CD4-positive, CD25-positive, alpha-beta regulatory T cell (primary cell): Measurements from ENCODE around the gene DBNDD1. TPM values are rescaled to one million over a fixed set of nuclear protein-coding genes. Genes with fewer than 3 reads are reported as not detected.
A peak's percentile ranks its signal among the peaks of the same experiment; 100 is the strongest.
"Not testable (repeated sequence)": the region's sequence is repeated elsewhere in the genome, so short reads cannot be mapped to it uniquely, and the experiment has no call there.

Source experiments
- ATAC-seq, 2 donors: fragments of 150-1000 bp; cut with Tn5 transposase; one replicate each; pipeline ENCODE4 v1.10.0; 2021; ENCODE audit warnings: low read depth in 2 of 2, moderate number of reproducible peaks in 2 of 2, moderate library complexity in 1 of 2
- DNase-seq, 3 donors: peaks; one replicate each; pipeline versions ENCODE4 v3.0.0 to v3.0.0-alpha.2; 2012 to 2022; ENCODE audit warnings: mixed read lengths in 1 of 3
- H3K27ac ChIP-seq: one replicate; pipeline ENCODE4 v1.7.0; 2013; ENCODE audit warnings: mild to moderate bottlenecking, low read length; ENCODE audit not compliant: insufficient read depth, poor library complexity, severe bottlenecking
- H3K27me3 ChIP-seq: one replicate; pipeline ENCODE4 v1.7.0; 2013; ENCODE audit warnings: low read length; ENCODE audit not compliant: control insufficient read depth, insufficient read depth
- H3K36me3 ChIP-seq: one replicate; pipeline ENCODE4 v1.7.0; 2013; ENCODE audit warnings: mild to moderate bottlenecking, low read length, moderate library complexity; ENCODE audit not compliant: control insufficient read depth, insufficient read depth
- H3K4me1 ChIP-seq: 2 replicates; pipeline ENCODE4 v1.7.0; 2013; ENCODE audit warnings: mild to moderate bottlenecking, low read length; ENCODE audit not compliant: insufficient read depth, control insufficient read depth, poor library complexity, severe bottlenecking
- H3K4me3 ChIP-seq: one replicate; pipeline ENCODE4 v1.7.0; 2013; ENCODE audit warnings: low read depth, mild to moderate bottlenecking, low read length, moderate library complexity
- H3K9me3 ChIP-seq, 2 experiments: 1 replicate in 1 of 2; 2 replicates in 1 of 2; pipeline ENCODE4 v1.7.0; 2013; ENCODE audit warnings: low read length in 2 of 2, mild to moderate bottlenecking in 1 of 2, moderate library complexity in 1 of 2; ENCODE audit not compliant: control insufficient read depth in 2 of 2
- H3K27ac Mint-ChIP-seq, 3 donors: one replicate each; pipeline ENCODE4 v1.8.0; 2020 to 2022; ENCODE audit warnings: mild to moderate bottlenecking in 3 of 3, mixed read lengths in 3 of 3, moderate library complexity in 2 of 3
- H3K27me3 Mint-ChIP-seq: one replicate; pipeline ENCODE4 v1.8.0; 2022; ENCODE audit warnings: mild to moderate bottlenecking, mixed read lengths
- H3K36me3 Mint-ChIP-seq: one replicate; pipeline ENCODE4 v1.8.0; 2020; ENCODE audit warnings: mixed read lengths
- H3K4me1 Mint-ChIP-seq, 4 donors: one replicate each; pipeline ENCODE4 v1.8.0; 2020 to 2022; ENCODE audit warnings: mixed read lengths in 4 of 4, mild to moderate bottlenecking in 1 of 4
- H3K4me3 Mint-ChIP-seq, 4 donors: one replicate each; pipeline ENCODE4 v1.8.0; 2020 to 2022; ENCODE audit warnings: mild to moderate bottlenecking in 4 of 4, mixed read lengths in 4 of 4, moderate library complexity in 3 of 4
- H3K9me3 Mint-ChIP-seq, 7 donors: one replicate each; pipeline ENCODE4 v1.8.0; 2020 to 2022; ENCODE audit warnings: mixed read lengths in 7 of 7, mild to moderate bottlenecking in 3 of 7, moderate library complexity in 2 of 7
- polyA plus RNA-seq, 4 donors: library from polyadenylated mRNA; unstranded; fragments of 300-500 nt; fragmentation: Illumina TruSeq; gene quantifications; one replicate each; pipeline ENCODE4 v1.2.3, GENCODE V29; 2021
- total RNA-seq: library from RNA; stranded (reverse); gene quantifications from one replicate; pipeline ENCODE4 v1.2.3, GENCODE V29; 2022

Gene DBNDD1
- total and polyA plus RNA-seq, 5 donors from 2014 or later: 1.1 to 7.8 (median 4.3) TPM

DNA sequence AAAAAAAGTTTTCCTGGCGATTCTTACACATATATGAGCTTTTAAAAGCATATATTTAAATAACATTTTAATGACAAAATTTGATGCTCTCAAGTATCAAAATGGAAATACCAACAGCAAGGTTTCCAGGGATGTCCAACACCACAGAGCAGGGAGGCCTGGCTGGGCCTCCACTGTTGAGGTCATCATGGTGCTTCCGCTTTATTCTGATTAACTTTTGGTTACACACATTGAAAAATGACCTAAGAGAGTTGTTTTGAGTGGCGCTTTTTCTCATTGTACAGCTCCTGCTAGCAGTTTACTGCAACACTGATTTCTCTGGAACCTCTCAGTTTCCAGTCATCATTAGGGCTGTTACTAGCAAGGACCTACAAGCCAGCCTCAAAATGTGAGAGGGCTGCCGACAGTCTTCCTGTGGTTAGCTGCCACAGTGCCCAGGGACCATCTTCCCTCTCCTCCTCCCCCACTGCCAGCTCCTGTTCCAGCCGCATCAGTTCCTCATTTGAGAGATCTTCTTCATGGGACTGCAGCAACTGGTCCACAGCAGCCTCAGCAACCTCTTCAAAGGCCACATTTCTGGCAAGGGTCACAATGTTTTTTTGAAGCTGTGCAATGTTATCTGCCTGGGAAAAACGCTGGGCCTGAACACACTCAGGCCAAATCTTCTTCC lies 49.4 kb downstream of the DBNDD1 start:
- no peak for DNase-seq
- H3K4me1 ChIP-seq: peaks cover 23% of the 10 kb centered on the region
- H3K27ac ChIP-seq: no peak overlapping the region
- Mint-ChIP-seq H3K9me3 (peaks cover 0 to 2% (median 0%) of the 10 kb centered on the region in 7 donors), H3K27ac (no peak overlapping the region), H3K4me1 (peaks cover 12 to 33% (median 16%) of the 10 kb centered on the region in 4 donors), H3K27me3 (no peaks in the 10 kb centered on the region), H3K36me3 (peaks cover 4% of the 10 kb centered on the region), H3K4me3 (peak overlapping the region in 2 of 4 donors; percentile 21 to 63)
- H3K4me3 ChIP-seq: no peak overlapping the region
- no peak for ATAC-seq
- no peaks in the 10 kb centered on the region for H3K9me3 ChIP-seq
- H3K36me3 ChIP-seq: no peaks in the 10 kb centered on the region
- H3K27me3 ChIP-seq: no peaks in the 10 kb centered on the region

- not testable (repeated sequence) for H3K27me3 ChIP-seq, DNase-seq, H3K36me3 ChIP-seq, H3K9me3 ChIP-seq, H3K36me3 Mint-ChIP-seq, H3K4me3 Mint-ChIP-seq, H3K27me3 Mint-ChIP-seq, H3K9me3 Mint-ChIP-seq, H3K4me3 ChIP-seq, H3K27ac Mint-ChIP-seq, H3K27ac ChIP-seq, ATAC-seq
- H3K4me1 ChIP-seq: peaks cover 16% of the 10 kb centered on the region
- H3K4me1 Mint-ChIP-seq: peaks cover 0 to 18% (median 5%) of the 10 kb centered on the region in 4 donors
Observed at GRCh38 chr16:89968074-89968473, 51.2 kb downstream of the DBNDD1 start.

- H3K4me1 ChIP-seq: peaks cover 15% of the 10 kb centered on the region
- peaks cover 0 to 15% (median 3%) of the 10 kb centered on the region in 4 donors for H3K4me1 Mint-ChIP-seq
- not testable (repeated sequence) for DNase-seq, H3K27ac ChIP-seq, H3K27me3 ChIP-seq, ATAC-seq, H3K27me3 Mint-ChIP-seq, H3K9me3 ChIP-seq, H3K4me3 Mint-ChIP-seq, H3K4me3 ChIP-seq, H3K27ac Mint-ChIP-seq, H3K36me3 Mint-ChIP-seq, H3K9me3 Mint-ChIP-seq, H3K36me3 ChIP-seq
Observed at GRCh38 chr16:89967436-89967835, 51.8 kb downstream of the DBNDD1 start.

DNA sequence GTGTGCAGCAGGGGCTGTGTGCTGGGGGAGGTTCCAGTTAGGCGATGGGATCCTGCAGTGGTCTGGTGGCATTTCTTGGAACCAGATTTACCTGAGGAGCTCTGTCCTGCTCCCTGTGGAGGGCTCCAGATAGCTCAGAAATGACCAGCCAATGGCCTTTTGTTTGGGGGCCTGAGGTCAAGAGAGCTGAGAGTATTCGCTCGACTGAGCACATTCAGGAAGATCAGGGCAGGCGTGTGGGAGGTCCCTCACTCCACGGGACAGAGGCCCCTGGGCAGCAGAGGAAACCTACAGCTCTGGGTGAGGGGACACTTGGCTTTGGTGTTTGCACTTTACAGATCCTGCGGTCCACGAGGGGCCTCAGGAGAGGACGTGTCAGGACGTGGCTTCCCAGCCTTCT lies 52.5 kb downstream of the DBNDD1 start:
- H3K27ac ChIP-seq: no peak overlapping the region
- H3K9me3 Mint-ChIP-seq: no peaks in the 10 kb centered on the region
- H3K4me3 Mint-ChIP-seq: peak overlapping the region in 1 of 4 donors; percentile 40
- ATAC-seq (no peak), DNase-seq (no peak)
- H3K4me1 Mint-ChIP-seq: peaks cover 0 to 13% (median 3%) of the 10 kb centered on the region in 4 donors
- no peak overlapping the region for H3K27ac Mint-ChIP-seq
- H3K27me3 Mint-ChIP-seq: no peaks in the 10 kb centered on the region
- H3K9me3 ChIP-seq: no peaks in the 10 kb centered on the region
- H3K4me1 ChIP-seq: peaks cover 10% of the 10 kb centered on the region
- H3K4me3 ChIP-seq: no peak overlapping the region
- H3K27me3 ChIP-seq: no peaks in the 10 kb centered on the region
- peaks cover 4% of the 10 kb centered on the region for H3K36me3 ChIP-seq
- peaks cover 3% of the 10 kb centered on the region for H3K36me3 Mint-ChIP-seq

- no peak for ATAC-seq
- peaks cover 3% of the 10 kb centered on the region for H3K36me3 Mint-ChIP-seq
- H3K4me3 Mint-ChIP-seq: no peak overlapping the region
- Histone ChIP-seq H3K27ac (no peak overlapping the region), H3K4me3 (no peak overlapping the region), H3K4me1 (no peaks in the 10 kb centered on the region), H3K27me3 (no peaks in the 10 kb centered on the region), H3K36me3 (peaks cover 4% of the 10 kb centered on the region), H3K9me3 (no peaks in the 10 kb centered on the region)
- H3K4me1 Mint-ChIP-seq: peaks cover 0 to 4% (median 2%) of the 10 kb centered on the region in 4 donors
- no peaks in the 10 kb centered on the region for H3K27me3 Mint-ChIP-seq
- H3K9me3 Mint-ChIP-seq: no peaks in the 10 kb centered on the region
- no peak for DNase-seq
- peak overlapping the region in 1 of 3 donors; percentile 38 for H3K27ac Mint-ChIP-seq
Observed at GRCh38 chr16:89965447-89966225, 53.6 kb downstream of the DBNDD1 start.

GRCh38 chr16:89964201-89964600 lies 55.1 kb downstream of the DBNDD1 start:
- no peaks in the 10 kb centered on the region for H3K9me3 Mint-ChIP-seq
- Histone ChIP-seq H3K4me3 (no peak overlapping the region), H3K4me1 (no peaks in the 10 kb centered on the region), H3K27ac (no peak overlapping the region), H3K36me3 (peaks cover 4% of the 10 kb centered on the region), H3K9me3 (no peaks in the 10 kb centered on the region), H3K27me3 (no peaks in the 10 kb centered on the region)
- no peak overlapping the region for H3K4me3 Mint-ChIP-seq
- peaks cover 15% of the 10 kb centered on the region for H3K36me3 Mint-ChIP-seq
- no peaks in the 10 kb centered on the region for H3K4me1 Mint-ChIP-seq
- no peak for ATAC-seq
- no peak overlapping the region for H3K27ac Mint-ChIP-seq
- no peak for DNase-seq
- no peaks in the 10 kb centered on the region for H3K27me3 Mint-ChIP-seq

- Mint-ChIP-seq H3K27ac (no peak overlapping the region), H3K27me3 (no peaks in the 10 kb centered on the region), H3K36me3 (peaks cover 26% of the 10 kb centered on the region), H3K4me3 (no peak overlapping the region), H3K4me1 (no peaks in the 10 kb centered on the region), H3K9me3 (no peaks in the 10 kb centered on the region)
- no peak overlapping the region for H3K27ac ChIP-seq
- no peak for DNase-seq
- H3K4me3 ChIP-seq: no peak overlapping the region
- H3K36me3 ChIP-seq: peaks cover 4% of the 10 kb centered on the region
- no peaks in the 10 kb centered on the region for H3K4me1 ChIP-seq
- no peak for ATAC-seq
- H3K9me3 ChIP-seq: no peaks in the 10 kb centered on the region
- no peaks in the 10 kb centered on the region for H3K27me3 ChIP-seq
Observed at GRCh38 chr16:89962754-89963498, 56.3 kb downstream of the DBNDD1 start.
